Adrenal gland (tissue), 12 donors: ENCODE results near the gene SPOCK1. TPM values are rescaled to one million over a fixed set of nuclear protein-coding genes. Genes with fewer than 3 reads are reported as not detected.
A peak's percentile ranks its signal among the peaks of the same experiment; 100 is the strongest.

Experiments used
- DNase-seq, 7 donors: peaks; one replicate each; pipeline ENCODE4 v3.0.0-alpha.2; 2019 to 2020
- H3K27ac ChIP-seq, 5 donors: fragments of 200-600 bp; sonication (generic) in 4 of 5; 1 replicate in 3 of 5; 2 replicates in 2 of 5; pipeline versions ENCODE4 v1.5.1 to v1.8.0; 2016 to 2020; ENCODE audit warnings: mild to moderate bottlenecking in 1 of 5
- H3K27me3 ChIP-seq: fragments of 200-600 bp; 2 replicates; pipeline ENCODE4 v1.8.0; 2021
- H3K36me3 ChIP-seq, 2 donors: fragments of 200-600 bp; replicated peaks in 1 of 2; 1 replicate in 1 of 2; 2 replicates in 1 of 2; pipeline versions ENCODE4 v1.5.1 to v1.8.0; 2018 to 2022
- H3K4me1 ChIP-seq, 2 donors: fragments of 200-600 bp; replicated peaks in 1 of 2; 1 replicate in 1 of 2; 2 replicates in 1 of 2; pipeline versions ENCODE4 v1.5.1 to v1.8.0; 2018 to 2021
- H3K4me3 ChIP-seq, 4 donors: fragments of 200-600 bp; sonication (generic) in 3 of 4; one replicate each; pipeline ENCODE4 v1.5.1; 2016 to 2018
- H3K9me3 ChIP-seq, 3 donors: fragments of 200-600 bp; sonication (generic) in 1 of 3; replicated peaks in 1 of 3; 1 replicate in 2 of 3; 2 replicates in 1 of 3; pipeline versions ENCODE4 v1.5.1 to v1.8.0; 2016 to 2021
- CTCF ChIP-seq, 6 experiments: fragments of 450-650 bp in 4 of 6; fragments of 200-600 bp in 2 of 6; sonication (generic) in 1 of 6; IDR thresholded peaks; 1 replicate in 5 of 6; 2 replicates in 1 of 6; pipeline versions ENCODE4 v1.5.1 to v1.8.0; 2016 to 2021; ENCODE audit warnings: antibody characterized with exemption in 6 of 6, mild to moderate bottlenecking in 2 of 6, moderate library complexity in 1 of 6
- POLR2A ChIP-seq, 2 donors: fragments of 450-650 bp; IDR thresholded peaks; one replicate each; pipeline ENCODE4 v1.6.1; 2017; ENCODE audit warnings: antibody characterized with exemption in 2 of 2, mild to moderate bottlenecking in 2 of 2, moderate library complexity in 1 of 2
- WGBS, 4 donors: extraction: QIAGEN DNeasy Blood & Tissue Kit in 2 of 4; methylation state at CpG; one replicate each; pipeline versions ENCODE4 v1.1.5 to v1.1.7; 2013 to 2017; 5-methylcytosine and 5-hydroxymethylcytosine counted together
- intact Hi-C, 2 donors: fragments of 100-400 bp; cut with DNase I; formaldehyde crosslinking; loops; one replicate each; pipeline versions ENCODE4 v1.14.1 to v1.15.0; 2022 to 2023
- polyA plus RNA-seq, 3 donors: library from polyadenylated mRNA; stranded (reverse); fragments of 200-250 nt in 2 of 3; fragments of 350-450 nt in 1 of 3; fragmentation: Illumina TruSeq in 1 of 3; extraction: RNeasy Lipid Tissue Mini Kit (QIAGEN cat#74804) in 1 of 3; gene quantifications; one replicate each; pipeline ENCODE4 v1.2.3, GENCODE V29; 2013 to 2014
- total RNA-seq, 9 donors: library from RNA; depleted of rRNA in 4 of 9; stranded (reverse); fragments of >200 nt in 4 of 9; fragments of 120-200 nt in 1 of 9; fragmentation: NEBNext Ultra II Directional in 1 of 9; extraction: Animal tissue kit (Norgen Biotek cat#: 25700) in 1 of 9; gene quantifications; one replicate each; pipeline versions ENCODE4 v1.1.0 to v1.2.4, GENCODE V29; 2013 to 2023
- donor health status: healthy with polysubstance abuse.
- donor health status: Bipolar disorder and iron deficiency.
- donor health status: DM: yes; HTN: yes; CAD: no.
- donor health status: DM: no; HTN: no; CAD: no.
- donor health status: DM: no; HTN: no; CAD: no.
- donor health status: DM: yes; HTN: yes; CAD: no.

Gene SPOCK1
- total and polyA plus RNA-seq, 12 donors = 5.4 to 102 (median 55.6) TPM

- TF ChIP-seq CTCF (IDR thresholded peaks at IDR 0.05) (no peak), POLR2A (IDR thresholded peaks at IDR 0.05) (no peak)
- H3K27me3 ChIP-seq = no peaks in the 10 kb centered on the region
- no peak overlapping the region for H3K4me3 ChIP-seq
- no peaks in the 10 kb centered on the region for H3K36me3 ChIP-seq
- H3K9me3 ChIP-seq = no peaks in the 10 kb centered on the region
- no peak for DNase-seq
- H3K27ac ChIP-seq = no peak overlapping the region
- intact Hi-C loops = no loop called here
- no peaks in the 10 kb centered on the region for H3K4me1 ChIP-seq
- 94 to 96% (median 95%) methylated on average over 10 of the region's 10 CpGs for WGBS, 4 donors
Observed at GRCh38 chr5:137488516-137488915, 10.6 kb downstream of the SPOCK1 start.

GRCh38 chr5:137487600-137487999 lies 11.5 kb downstream of the SPOCK1 start:
- Histone ChIP-seq H3K4me1 (no peaks in the 10 kb centered on the region), H3K36me3 (no peaks in the 10 kb centered on the region), H3K27me3 (no peaks in the 10 kb centered on the region), H3K9me3 (no peaks in the 10 kb centered on the region), H3K27ac (no peak overlapping the region), H3K4me3 (no peak overlapping the region)
- TF ChIP-seq POLR2A (IDR thresholded peaks at IDR 0.05) = no peak
- TF ChIP-seq CTCF (IDR thresholded peaks at IDR 0.05) = no peak
- 94 to 100% (median 95%) methylated on average over 1 of the region's 1 CpG for WGBS, 4 donors
- intact Hi-C loops = no loop called here
- peak in 1 of 7 donors; percentile 15 for DNase-seq

DNA sequence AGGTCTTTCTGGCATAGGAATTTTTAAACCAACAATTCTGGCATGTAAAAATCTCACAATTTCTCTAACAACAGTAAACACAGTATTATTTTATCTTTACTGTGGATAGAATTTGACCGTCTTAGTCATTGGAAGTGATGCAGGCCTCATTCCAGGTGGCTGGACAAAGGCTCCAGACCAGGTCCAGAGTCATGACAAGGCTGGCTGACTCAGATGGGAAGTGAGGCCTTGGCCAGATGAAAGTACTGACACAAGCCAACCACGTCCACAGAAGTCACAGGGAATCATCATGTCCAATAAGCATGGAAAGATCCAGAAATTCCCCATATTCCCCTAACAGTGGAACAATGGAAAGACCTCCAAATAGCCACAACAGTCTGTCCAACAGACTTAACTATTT lies 12.4 kb downstream of the SPOCK1 start:
- intact Hi-C loops = no loop called here
- Histone ChIP-seq H3K27me3 (no peaks in the 10 kb centered on the region), H3K9me3 (no peaks in the 10 kb centered on the region), H3K4me3 (no peak overlapping the region), H3K27ac (no peak overlapping the region), H3K4me1 (no peaks in the 10 kb centered on the region), H3K36me3 (no peaks in the 10 kb centered on the region)
- no peak for TF ChIP-seq CTCF (IDR thresholded peaks at IDR 0.05)
- no peak for TF ChIP-seq POLR2A (IDR thresholded peaks at IDR 0.05)
- WGBS, 4 donors = 34 to 58% (median 53%) methylated on average over 2 of the region's 2 CpGs
- peak in 6 of 7 donors; percentile 29 to 61 (median 44) for DNase-seq

DNA sequence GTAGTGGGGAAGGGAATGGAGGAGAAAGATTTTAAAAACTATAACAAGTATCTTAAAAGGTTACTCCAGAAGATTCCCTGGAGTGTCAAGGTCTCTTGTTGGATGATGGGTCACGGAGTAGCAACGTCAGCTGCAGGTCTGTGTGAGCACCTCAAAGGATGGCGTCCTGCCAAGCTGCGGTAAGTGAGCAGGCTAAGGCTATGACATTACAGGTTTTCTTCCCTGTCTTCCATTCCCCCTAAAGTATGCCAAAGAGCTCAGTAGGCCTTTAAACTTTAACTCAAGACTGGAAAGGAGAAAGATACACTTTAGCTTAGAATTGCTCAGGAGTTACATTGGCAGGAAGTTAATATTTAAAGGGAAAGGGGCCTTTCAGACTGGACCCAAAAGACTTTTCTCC lies 17.5 kb downstream of the SPOCK1 start:
- no peak overlapping the region for H3K27ac ChIP-seq
- no peaks in the 10 kb centered on the region for H3K36me3 ChIP-seq
- no peak for TF ChIP-seq POLR2A (IDR thresholded peaks at IDR 0.05)
- no peak for TF ChIP-seq CTCF (IDR thresholded peaks at IDR 0.05)
- no peaks in the 10 kb centered on the region for H3K4me1 ChIP-seq
- H3K27me3 ChIP-seq = no peaks in the 10 kb centered on the region
- H3K4me3 ChIP-seq = no peak overlapping the region
- H3K9me3 ChIP-seq = no peaks in the 10 kb centered on the region
- intact Hi-C loops = no loop called here
- 47 to 78% (median 53%) methylated on average over 4 of the region's 4 CpGs for WGBS, 4 donors
- DNase-seq = no peak
